Fibroblast of the aortic adventitia (primary cell): ENCODE data around the gene FOXP1. TPM values are rescaled to one million over a fixed set of nuclear protein-coding genes. Genes with fewer than 3 reads are reported as not detected.

Source experiments
- DNase-seq: peaks from one replicate; pipeline ENCODE4 v3.0.0-alpha.2; 2010; ENCODE audit warnings: low read depth
- H3K4me3 ChIP-seq: 2 replicates; pipeline ENCODE4 v1.5.1; 2011; ENCODE audit warnings: low read depth, mild to moderate bottlenecking, control low read depth, low read length, moderate library complexity
- CTCF ChIP-seq: IDR thresholded peaks from 2 replicates; pipeline ENCODE4 v1.5.1; 2011; ENCODE audit warnings: mild to moderate bottlenecking, low read length, control low read depth, inconsistent platforms; ENCODE audit not compliant: insufficient read depth
- total RNA-seq: library from RNA; depleted of rRNA; stranded (reverse); fragments of >200 nt; gene quantifications from 2 replicates; pipeline ENCODE4 v1.2.3, GENCODE V29; 2012; ENCODE audit warnings: low replicate concordance

FOXP1 gene
- total RNA-seq, 1 donor = 115 TPM

DNA sequence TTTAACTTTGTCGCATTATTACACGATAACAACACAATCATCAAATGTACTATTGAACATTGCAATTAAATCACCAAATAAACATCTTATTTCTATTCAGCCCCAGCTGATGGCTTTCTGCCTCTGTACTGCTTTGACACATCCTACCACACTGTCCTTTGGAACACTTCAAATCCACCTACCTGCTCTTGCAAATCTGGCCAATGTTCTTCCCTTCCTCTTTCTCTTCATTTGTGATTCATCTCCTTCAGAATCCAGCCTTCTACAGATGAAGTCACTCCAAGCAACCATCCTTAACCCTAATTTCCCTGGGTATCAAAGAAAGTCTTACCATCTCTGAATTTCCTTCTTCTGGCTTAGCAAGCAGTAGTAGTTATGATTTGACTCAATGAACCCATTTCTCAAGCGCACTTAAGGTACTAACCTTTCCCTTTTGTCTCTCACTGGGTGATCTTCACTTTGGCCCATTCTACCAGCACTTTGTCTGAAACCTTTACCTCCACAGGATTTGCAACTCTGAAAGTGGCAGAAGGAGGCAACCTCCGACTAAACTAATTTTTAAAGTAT is 502.9 kb downstream of the FOXP1 start:
- no peak for DNase-seq
- no peak for TF ChIP-seq CTCF
- no peak overlapping the region for H3K4me3 ChIP-seq

DNA sequence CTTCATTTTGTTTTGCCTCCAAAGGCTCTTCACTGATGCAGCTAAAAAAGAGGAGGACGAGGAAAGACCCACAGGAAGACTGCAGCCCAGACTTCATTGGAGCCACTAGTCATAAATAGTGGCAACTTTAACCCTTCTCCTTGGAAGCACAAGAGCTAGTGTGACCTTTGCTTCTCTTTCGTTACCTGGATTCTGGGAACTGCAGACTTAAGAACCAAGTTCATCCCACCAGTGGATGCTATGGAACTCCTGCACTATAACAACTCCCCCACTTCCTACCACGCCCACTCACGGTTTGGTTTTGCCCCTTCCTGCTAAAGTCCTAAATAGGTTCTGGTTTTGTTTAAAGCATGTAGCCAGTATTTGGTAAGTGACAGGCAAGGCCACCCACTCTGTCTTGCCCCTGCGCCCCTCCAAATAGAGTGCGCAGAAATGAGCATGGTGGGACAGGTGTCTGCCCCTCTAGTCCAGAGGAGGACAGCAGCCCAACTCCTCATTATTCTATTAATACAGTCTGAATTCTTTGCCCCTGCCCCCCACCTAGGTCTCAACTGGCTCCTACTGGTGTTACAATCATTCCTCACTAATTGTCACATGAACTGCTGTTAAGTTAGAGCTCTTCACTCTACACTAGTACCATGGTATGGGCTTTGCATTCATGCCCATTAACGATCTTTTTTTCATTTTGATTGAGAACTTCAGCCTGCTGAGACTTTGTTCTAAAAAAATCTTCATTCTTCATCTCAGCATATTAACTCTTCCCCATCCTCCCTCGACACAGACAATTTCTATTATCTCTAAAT is 504.6 kb downstream of the FOXP1 start:
- TF ChIP-seq CTCF = no peak
- no peak for DNase-seq
- H3K4me3 ChIP-seq = no peak overlapping the region

GRCh38 chr3:71078199-71078598 is 505.3 kb downstream of the FOXP1 start:
- no peak for TF ChIP-seq CTCF
- no peak overlapping the region for H3K4me3 ChIP-seq
- DNase-seq = no peak

GRCh38 chr3:71077070-71077469 is 506.5 kb downstream of the FOXP1 start:
- H3K4me3 ChIP-seq = no peak overlapping the region
- TF ChIP-seq CTCF = no peak
- no peak for DNase-seq

DNA sequence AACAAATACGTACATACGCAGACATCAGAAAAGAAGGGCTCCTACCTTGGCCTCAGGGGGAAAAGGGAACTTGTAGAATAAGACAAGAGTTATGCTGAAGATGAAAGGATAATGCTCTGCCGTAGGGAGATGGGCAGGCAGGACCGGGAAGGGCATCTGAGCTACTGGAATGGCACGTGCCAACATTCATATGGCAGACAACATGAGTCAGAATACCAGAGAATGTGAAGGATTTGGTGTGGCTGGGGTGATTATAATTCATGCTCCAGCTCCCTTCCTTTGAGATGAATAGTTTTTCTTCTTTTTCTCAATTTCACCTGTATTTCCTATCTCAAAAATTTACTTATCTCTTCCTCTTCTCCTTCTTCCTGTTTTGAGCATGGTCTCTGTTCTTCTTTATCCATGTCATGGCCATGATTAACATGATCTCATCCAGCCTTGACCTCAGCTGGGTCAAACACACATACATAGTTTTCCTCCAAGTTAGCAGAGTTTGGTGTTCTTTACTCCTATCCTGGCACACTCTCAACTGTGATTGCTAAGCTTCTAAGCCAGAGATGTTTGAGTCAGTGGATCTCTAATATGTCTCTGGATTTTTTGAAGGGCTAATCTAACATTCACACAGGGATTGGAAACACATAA is 507.0 kb downstream of the FOXP1 start:
- H3K4me3 ChIP-seq = no peak overlapping the region
- DNase-seq = peak; percentile 74
- no peak for TF ChIP-seq CTCF

GRCh38 chr3:71075494-71075893 is 508.0 kb downstream of the FOXP1 start:
- DNase-seq = no peak
- no peak overlapping the region for H3K4me3 ChIP-seq
- no peak for TF ChIP-seq CTCF
